Testis (tissue), 2 donors: Measurements from ENCODE around the gene MYBBP1A.

Experiments used
- POLR2A ChIP-seq: fragments of 450-650 bp; IDR thresholded peaks from one replicate; pipeline ENCODE4 v1.6.1; 2017; ENCODE audit warnings: antibody characterized with exemption, mild to moderate bottlenecking, moderate library complexity
- TF ChIP-seq, protein P1 (sequence below), 3 experiments: fragments of 450-650 bp in 2 of 3; fragments of 200-600 bp in 1 of 3; sonication (generic) in 1 of 3; IDR thresholded peaks; one replicate each; pipeline ENCODE4 v1.5.1; 2016 to 2019; ENCODE audit warnings: antibody characterized with exemption in 3 of 3, mild to moderate bottlenecking in 2 of 3, moderate library complexity in 1 of 3

DNA sequence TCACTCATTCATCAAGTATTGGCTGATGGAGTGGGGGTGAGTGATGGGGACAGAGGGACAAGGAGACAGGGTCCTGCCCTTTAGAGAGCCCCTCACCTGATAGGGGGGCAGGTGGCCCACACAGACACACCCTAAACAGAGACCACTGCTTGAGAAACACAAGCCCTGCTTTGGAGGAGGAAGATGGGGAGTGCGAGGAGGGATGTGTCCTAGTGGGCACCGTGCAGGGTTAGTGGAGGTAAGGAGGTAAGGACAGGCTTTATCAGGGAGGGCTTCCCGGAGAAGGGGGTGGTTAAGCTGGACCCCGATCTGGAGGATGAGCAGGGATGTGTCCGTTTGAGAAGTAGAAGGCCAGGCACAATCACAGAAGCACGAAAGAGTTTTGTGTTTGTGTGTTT is 21.0 kb upstream of the MYBBP1A start:
- TF ChIP-seq, protein P1, sequence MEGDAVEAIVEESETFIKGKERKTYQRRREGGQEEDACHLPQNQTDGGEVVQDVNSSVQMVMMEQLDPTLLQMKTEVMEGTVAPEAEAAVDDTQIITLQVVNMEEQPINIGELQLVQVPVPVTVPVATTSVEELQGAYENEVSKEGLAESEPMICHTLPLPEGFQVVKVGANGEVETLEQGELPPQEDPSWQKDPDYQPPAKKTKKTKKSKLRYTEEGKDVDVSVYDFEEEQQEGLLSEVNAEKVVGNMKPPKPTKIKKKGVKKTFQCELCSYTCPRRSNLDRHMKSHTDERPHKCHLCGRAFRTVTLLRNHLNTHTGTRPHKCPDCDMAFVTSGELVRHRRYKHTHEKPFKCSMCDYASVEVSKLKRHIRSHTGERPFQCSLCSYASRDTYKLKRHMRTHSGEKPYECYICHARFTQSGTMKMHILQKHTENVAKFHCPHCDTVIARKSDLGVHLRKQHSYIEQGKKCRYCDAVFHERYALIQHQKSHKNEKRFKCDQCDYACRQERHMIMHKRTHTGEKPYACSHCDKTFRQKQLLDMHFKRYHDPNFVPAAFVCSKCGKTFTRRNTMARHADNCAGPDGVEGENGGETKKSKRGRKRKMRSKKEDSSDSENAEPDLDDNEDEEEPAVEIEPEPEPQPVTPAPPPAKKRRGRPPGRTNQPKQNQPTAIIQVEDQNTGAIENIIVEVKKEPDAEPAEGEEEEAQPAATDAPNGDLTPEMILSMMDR (IDR thresholded peaks at IDR 0.05) = no peak
- no peak for TF ChIP-seq POLR2A
